MM.1S (cell line): ENCODE results near the gene COA4.

Source experiments
- CTCF ChIP-seq: fragments of 300-600 bp; sonication (generic); IDR thresholded peaks from 2 replicates; pipeline ENCODE4 v1.5.1; 2016; ENCODE audit warnings: antibody characterized with exemption, low read length, mixed read lengths
- EZH2phosphoT487 ChIP-seq: fragments of 300-600 bp; sonication (generic); IDR thresholded peaks from 2 replicates; pipeline ENCODE4 v1.6.1; 2018; ENCODE audit warnings: antibody characterized with exemption, low read length

- TF ChIP-seq CTCF, result no peak
- no peak for TF ChIP-seq EZH2phosphoT487
Measured at GRCh38 chr11:73883856-73884255, 7.2 kb upstream of the COA4 start.
